HepG2 (cell line): ENCODE measurements around the gene MGA. TPM values are rescaled to one million over a fixed set of nuclear protein-coding genes. Genes with fewer than 3 reads are reported as not detected.
A peak's percentile ranks its signal among the peaks of the same experiment; 100 is the strongest.

Experiments used
- CBX1 ChIP-seq: IDR thresholded peaks from one replicate; pipeline ENCODE4 v1.6.1; 2016; ENCODE audit warnings: antibody characterized with exemption, low read depth
- ELF3 ChIP-seq: IDR thresholded peaks from 2 replicates; pipeline ENCODE4 v1.6.1; 2016; ENCODE audit warnings: missing genetic modification reagents, missing compliant biosample characterization
- IKZF4 ChIP-seq: sonication (generic); formaldehyde crosslinking; IDR thresholded peaks from 2 replicates; pipeline ENCODE4 v1.5.1; 2020; ENCODE audit warnings: borderline replicate concordance, mild to moderate bottlenecking, low read depth, missing genetic modification reagents; ENCODE audit errors: not compliant biosample characterization
- MEF2D ChIP-seq: sonication (generic); formaldehyde crosslinking; IDR thresholded peaks from 2 replicates; pipeline ENCODE4 v1.5.1; 2020; ENCODE audit warnings: mild to moderate bottlenecking, missing genetic modification reagents
- MIER3 ChIP-seq: IDR thresholded peaks from 2 replicates; pipeline ENCODE4 v1.6.1; 2016; ENCODE audit warnings: missing compliant biosample characterization, borderline replicate concordance
- PCBP1 ChIP-seq: fragments of 200-400 bp; formaldehyde crosslinking; IDR thresholded peaks from 2 replicates; pipeline ENCODE4 v1.6.1; 2017; ENCODE audit warnings: mild to moderate bottlenecking, low read depth, low read length, borderline replicate concordance
- RBFOX2 ChIP-seq: fragments of 200-400 bp; formaldehyde crosslinking; IDR thresholded peaks from 2 replicates; pipeline ENCODE4 v1.6.1; 2017; ENCODE audit warnings: low read depth, mild to moderate bottlenecking, low read length
- RORA ChIP-seq: sonication (generic); formaldehyde crosslinking; IDR thresholded peaks from 2 replicates; pipeline ENCODE4 v1.5.0; 2020; ENCODE audit warnings: mild to moderate bottlenecking, missing genetic modification reagents, moderate library complexity
- SMARCC2 ChIP-seq: fragments of 450-650 bp; IDR thresholded peaks from 2 replicates; pipeline ENCODE4 v1.6.1; 2017; ENCODE audit warnings: antibody characterized with exemption, mild to moderate bottlenecking
- TARDBP ChIP-seq: sonication (generic); formaldehyde crosslinking; IDR thresholded peaks from 2 replicates; pipeline ENCODE4 v1.8.0; 2022; ENCODE audit warnings: mild to moderate bottlenecking, missing genetic modification reagents
- TBL1XR1 ChIP-seq: fragments of 150-350 bp; IDR thresholded peaks from 2 replicates; pipeline ENCODE4 v1.6.1; 2014; ENCODE audit warnings: borderline replicate concordance, low read length; ENCODE audit not compliant: partially characterized antibody
- U2AF2 ChIP-seq: fragments of 200-400 bp; formaldehyde crosslinking; IDR thresholded peaks from 2 replicates; pipeline ENCODE4 v1.6.1; 2017; ENCODE audit warnings: low read depth, mild to moderate bottlenecking, low read length
- ZNF274 ChIP-seq: sonication (generic); formaldehyde crosslinking; IDR thresholded peaks from 2 replicates; pipeline ENCODE4 v1.5.1; 2020; ENCODE audit warnings: mild to moderate bottlenecking, missing genetic modification reagents
- ZNF468 ChIP-seq: sonication (generic); formaldehyde crosslinking; IDR thresholded peaks from 2 replicates; pipeline ENCODE4 v1.8.0; 2022; ENCODE audit warnings: mild to moderate bottlenecking, moderate library complexity, missing genetic modification reagents
- ZNF501 ChIP-seq: sonication (generic); formaldehyde crosslinking; IDR thresholded peaks from 2 replicates; pipeline ENCODE4 v1.5.1; 2020; ENCODE audit warnings: mild to moderate bottlenecking, moderate library complexity, missing genetic modification reagents
- ZNF768 ChIP-seq: sonication (generic); formaldehyde crosslinking; IDR thresholded peaks from 2 replicates; pipeline ENCODE4 v1.4.0; 2020; ENCODE audit warnings: missing genetic modification reagents
- polyA plus RNA-seq, 8 experiments: library from polyadenylated mRNA; depleted of rRNA in 3 of 8; stranded (reverse) in 7 of 8; unstranded in 1 of 8; fragments of >200 nt; fragmentation: Illumina TruSeq in 4 of 8; extraction: Trizol in 4 of 8; gene quantifications; 2 replicates each; pipeline versions ENCODE4 v1.2.1 to v1.2.3, GENCODE V29; 2011 to 2016; ENCODE audit warnings: low read depth in 4 of 8, missing spikeins in 1 of 8, mixed read lengths in 1 of 8; ENCODE audit not compliant: insufficient read depth in 1 of 8
- total RNA-seq, 5 experiments: library from RNA; depleted of rRNA; stranded (reverse); fragments of >200 nt; fragmentation: Illumina TruSeq; extraction: Trizol; gene quantifications; 2 replicates each; pipeline ENCODE4 v1.2.3, GENCODE V29; 2016; ENCODE audit warnings: low read depth in 1 of 5
- TF ChIP-seq, protein P1 (sequence below): sonication (generic); formaldehyde crosslinking; IDR thresholded peaks from 2 replicates; pipeline ENCODE4; 2020; ENCODE audit warnings: missing genetic modification reagents, mild to moderate bottlenecking, borderline replicate concordance
- TF ChIP-seq, protein P2 (sequence below): sonication (generic); formaldehyde crosslinking; IDR thresholded peaks from 2 replicates; pipeline ENCODE4 v1.5.0; 2020; ENCODE audit warnings: mild to moderate bottlenecking, missing genetic modification reagents, moderate library complexity
- TF ChIP-seq, protein P3 (sequence below): sonication (generic); formaldehyde crosslinking; IDR thresholded peaks from 2 replicates; pipeline ENCODE4 v1.4.0; 2020; ENCODE audit warnings: mild to moderate bottlenecking, missing genetic modification reagents
- TF ChIP-seq, protein P4 (sequence below): sonication (generic); formaldehyde crosslinking; IDR thresholded peaks from 2 replicates; pipeline ENCODE4 v1.5.0; 2020; ENCODE audit warnings: missing genetic modification reagents
- TF ChIP-seq, protein P5 (sequence below): sonication (generic); formaldehyde crosslinking; IDR thresholded peaks from 2 replicates; pipeline ENCODE4 v1.4.0; 2020; ENCODE audit warnings: mild to moderate bottlenecking, missing genetic modification reagents

Gene MGA
- total and polyA plus RNA-seq, 2 of the 13 experiments (the other 11 are each of a cell fraction or from before 2014, with no cell fraction given) = 5.3 to 59.0 TPM

DNA sequence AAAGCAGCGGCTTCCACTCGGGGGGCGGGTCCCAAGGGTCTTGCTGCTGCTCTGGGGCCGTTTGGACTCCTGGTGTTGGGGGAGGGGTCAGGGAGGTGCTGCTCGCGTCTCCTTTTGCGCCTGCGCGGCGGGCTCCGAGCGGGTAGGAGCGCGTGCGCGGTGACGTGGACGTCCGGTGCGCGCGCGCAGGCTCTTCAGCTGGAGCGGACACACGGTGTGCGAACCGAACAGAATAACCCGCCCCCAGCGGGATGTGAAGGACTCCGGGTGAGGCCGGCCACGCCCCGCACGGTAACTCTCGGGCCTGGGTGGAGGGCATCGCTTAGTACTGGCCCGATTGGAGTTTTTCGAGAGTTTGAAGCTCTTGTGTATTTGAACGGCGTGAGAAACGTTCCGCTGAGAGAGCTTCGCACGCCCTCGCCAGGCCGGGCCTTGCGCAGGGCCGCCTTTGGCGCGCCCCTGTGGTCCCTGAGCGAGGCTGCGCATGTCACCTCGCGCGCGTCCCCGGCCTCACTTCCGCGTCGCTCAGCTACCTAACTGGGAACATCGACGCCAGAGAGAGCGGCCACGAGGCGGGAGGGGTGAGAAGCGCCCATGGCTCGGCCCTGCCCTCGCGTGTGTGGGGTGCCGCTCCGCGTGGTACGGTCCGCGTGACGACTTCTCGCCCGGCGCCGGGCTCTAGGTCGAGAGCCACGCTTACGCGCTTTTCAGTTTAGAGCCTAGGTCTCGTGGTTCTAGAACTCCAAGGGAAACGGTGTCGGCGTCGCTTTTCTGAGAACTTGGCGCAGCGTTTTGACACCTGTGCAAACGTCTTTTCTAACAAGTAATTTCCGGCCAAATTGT lies at the start of gene MGA (continued):
- TF ChIP-seq ZNF468 (CRISPR knock-in tag) (no peak), U2AF2 (no peak), ELF3 (CRISPR knock-in tag) (peak; percentile 82), ZNF501 (CRISPR knock-in tag) (no peak; the same call in none of the 2 replicates), RBFOX2 (peak; percentile 75), ZNF274 (CRISPR knock-in tag) (peak; percentile 94), IKZF4 (peak; percentile 86), MEF2D (CRISPR knock-in tag) (peak; percentile 76; the same call in 1 of the 2 replicates), MIER3 (CRISPR knock-in tag) (peak; percentile 87), TBL1XR1 (no peak), ZNF768 (peak; percentile 39; the same call in 1 of the 2 replicates), PCBP1 (no peak), RORA (no peak), SMARCC2 (no peak), CBX1 (peak; percentile 31), TARDBP (CRISPR knock-in tag) (no peak; the same call in 1 of the 2 replicates)
- TF ChIP-seq, protein P1, sequence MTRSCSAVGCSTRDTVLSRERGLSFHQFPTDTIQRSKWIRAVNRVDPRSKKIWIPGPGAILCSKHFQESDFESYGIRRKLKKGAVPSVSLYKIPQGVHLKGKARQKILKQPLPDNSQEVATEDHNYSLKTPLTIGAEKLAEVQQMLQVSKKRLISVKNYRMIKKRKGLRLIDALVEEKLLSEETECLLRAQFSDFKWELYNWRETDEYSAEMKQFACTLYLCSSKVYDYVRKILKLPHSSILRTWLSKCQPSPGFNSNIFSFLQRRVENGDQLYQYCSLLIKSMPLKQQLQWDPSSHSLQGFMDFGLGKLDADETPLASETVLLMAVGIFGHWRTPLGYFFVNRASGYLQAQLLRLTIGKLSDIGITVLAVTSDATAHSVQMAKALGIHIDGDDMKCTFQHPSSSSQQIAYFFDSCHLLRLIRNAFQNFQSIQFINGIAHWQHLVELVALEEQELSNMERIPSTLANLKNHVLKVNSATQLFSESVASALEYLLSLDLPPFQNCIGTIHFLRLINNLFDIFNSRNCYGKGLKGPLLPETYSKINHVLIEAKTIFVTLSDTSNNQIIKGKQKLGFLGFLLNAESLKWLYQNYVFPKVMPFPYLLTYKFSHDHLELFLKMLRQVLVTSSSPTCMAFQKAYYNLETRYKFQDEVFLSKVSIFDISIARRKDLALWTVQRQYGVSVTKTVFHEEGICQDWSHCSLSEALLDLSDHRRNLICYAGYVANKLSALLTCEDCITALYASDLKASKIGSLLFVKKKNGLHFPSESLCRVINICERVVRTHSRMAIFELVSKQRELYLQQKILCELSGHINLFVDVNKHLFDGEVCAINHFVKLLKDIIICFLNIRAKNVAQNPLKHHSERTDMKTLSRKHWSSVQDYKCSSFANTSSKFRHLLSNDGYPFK = peak; percentile 39; the same call in 1 of the 2 replicates
- TF ChIP-seq, protein P2, sequence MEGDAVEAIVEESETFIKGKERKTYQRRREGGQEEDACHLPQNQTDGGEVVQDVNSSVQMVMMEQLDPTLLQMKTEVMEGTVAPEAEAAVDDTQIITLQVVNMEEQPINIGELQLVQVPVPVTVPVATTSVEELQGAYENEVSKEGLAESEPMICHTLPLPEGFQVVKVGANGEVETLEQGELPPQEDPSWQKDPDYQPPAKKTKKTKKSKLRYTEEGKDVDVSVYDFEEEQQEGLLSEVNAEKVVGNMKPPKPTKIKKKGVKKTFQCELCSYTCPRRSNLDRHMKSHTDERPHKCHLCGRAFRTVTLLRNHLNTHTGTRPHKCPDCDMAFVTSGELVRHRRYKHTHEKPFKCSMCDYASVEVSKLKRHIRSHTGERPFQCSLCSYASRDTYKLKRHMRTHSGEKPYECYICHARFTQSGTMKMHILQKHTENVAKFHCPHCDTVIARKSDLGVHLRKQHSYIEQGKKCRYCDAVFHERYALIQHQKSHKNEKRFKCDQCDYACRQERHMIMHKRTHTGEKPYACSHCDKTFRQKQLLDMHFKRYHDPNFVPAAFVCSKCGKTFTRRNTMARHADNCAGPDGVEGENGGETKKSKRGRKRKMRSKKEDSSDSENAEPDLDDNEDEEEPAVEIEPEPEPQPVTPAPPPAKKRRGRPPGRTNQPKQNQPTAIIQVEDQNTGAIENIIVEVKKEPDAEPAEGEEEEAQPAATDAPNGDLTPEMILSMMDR = peak; percentile 57
- TF ChIP-seq, protein P3, sequence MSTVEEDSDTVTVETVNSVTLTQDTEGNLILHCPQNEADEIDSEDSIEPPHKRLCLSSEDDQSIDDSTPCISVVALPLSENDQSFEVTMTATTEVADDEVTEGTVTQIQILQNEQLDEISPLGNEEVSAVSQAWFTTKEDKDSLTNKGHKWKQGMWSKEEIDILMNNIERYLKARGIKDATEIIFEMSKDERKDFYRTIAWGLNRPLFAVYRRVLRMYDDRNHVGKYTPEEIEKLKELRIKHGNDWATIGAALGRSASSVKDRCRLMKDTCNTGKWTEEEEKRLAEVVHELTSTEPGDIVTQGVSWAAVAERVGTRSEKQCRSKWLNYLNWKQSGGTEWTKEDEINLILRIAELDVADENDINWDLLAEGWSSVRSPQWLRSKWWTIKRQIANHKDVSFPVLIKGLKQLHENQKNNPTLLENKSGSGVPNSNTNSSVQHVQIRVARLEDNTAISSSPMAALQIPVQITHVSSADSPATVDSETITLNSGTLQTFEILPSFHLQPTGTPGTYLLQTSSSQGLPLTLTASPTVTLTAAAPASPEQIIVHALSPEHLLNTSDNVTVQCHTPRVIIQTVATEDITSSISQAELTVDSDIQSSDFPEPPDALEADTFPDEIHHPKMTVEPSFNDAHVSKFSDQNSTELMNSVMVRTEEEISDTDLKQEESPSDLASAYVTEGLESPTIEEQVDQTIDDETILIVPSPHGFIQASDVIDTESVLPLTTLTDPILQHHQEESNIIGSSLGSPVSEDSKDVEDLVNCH (CRISPR knock-in tag) = no peak
- TF ChIP-seq, protein P4, sequence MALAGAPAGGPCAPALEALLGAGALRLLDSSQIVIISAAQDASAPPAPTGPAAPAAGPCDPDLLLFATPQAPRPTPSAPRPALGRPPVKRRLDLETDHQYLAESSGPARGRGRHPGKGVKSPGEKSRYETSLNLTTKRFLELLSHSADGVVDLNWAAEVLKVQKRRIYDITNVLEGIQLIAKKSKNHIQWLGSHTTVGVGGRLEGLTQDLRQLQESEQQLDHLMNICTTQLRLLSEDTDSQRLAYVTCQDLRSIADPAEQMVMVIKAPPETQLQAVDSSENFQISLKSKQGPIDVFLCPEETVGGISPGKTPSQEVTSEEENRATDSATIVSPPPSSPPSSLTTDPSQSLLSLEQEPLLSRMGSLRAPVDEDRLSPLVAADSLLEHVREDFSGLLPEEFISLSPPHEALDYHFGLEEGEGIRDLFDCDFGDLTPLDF (CRISPR knock-in tag) = peak; percentile 56; the same call in 1 of the 2 replicates
- TF ChIP-seq, protein P5, sequence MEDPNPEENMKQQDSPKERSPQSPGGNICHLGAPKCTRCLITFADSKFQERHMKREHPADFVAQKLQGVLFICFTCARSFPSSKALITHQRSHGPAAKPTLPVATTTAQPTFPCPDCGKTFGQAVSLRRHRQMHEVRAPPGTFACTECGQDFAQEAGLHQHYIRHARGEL (CRISPR knock-in tag) = no peak
